ENCODE data around the gene NCBP2.

GRCh38 chr3:196976941-196977340 lies 34.6 kb upstream of the NCBP2 start:
- TF ChIP-seq, protein P1, sequence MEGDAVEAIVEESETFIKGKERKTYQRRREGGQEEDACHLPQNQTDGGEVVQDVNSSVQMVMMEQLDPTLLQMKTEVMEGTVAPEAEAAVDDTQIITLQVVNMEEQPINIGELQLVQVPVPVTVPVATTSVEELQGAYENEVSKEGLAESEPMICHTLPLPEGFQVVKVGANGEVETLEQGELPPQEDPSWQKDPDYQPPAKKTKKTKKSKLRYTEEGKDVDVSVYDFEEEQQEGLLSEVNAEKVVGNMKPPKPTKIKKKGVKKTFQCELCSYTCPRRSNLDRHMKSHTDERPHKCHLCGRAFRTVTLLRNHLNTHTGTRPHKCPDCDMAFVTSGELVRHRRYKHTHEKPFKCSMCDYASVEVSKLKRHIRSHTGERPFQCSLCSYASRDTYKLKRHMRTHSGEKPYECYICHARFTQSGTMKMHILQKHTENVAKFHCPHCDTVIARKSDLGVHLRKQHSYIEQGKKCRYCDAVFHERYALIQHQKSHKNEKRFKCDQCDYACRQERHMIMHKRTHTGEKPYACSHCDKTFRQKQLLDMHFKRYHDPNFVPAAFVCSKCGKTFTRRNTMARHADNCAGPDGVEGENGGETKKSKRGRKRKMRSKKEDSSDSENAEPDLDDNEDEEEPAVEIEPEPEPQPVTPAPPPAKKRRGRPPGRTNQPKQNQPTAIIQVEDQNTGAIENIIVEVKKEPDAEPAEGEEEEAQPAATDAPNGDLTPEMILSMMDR (IDR thresholded peaks at IDR 0.05): no peak
- no peak for TF ChIP-seq POLR2A (IDR thresholded peaks at IDR 0.05)
